H9 (cell line): ENCODE results near the gene CFAP61. TPM values are rescaled to one million over a fixed set of nuclear protein-coding genes. Genes with fewer than 3 reads are reported as not detected.

Source experiments
- DNase-seq: peaks from one replicate; pipeline ENCODE4 v3.0.0-alpha.2; 2017
- H2AFZ ChIP-seq: one replicate; pipeline ENCODE4 v1.6.1; 2013; ENCODE audit warnings: mild to moderate bottlenecking, low read length, control low read depth, moderate library complexity
- H2AK5ac ChIP-seq: 2 replicates; pipeline ENCODE4 v1.6.1; 2013; ENCODE audit warnings: low read length, control low read depth, mixed read lengths; ENCODE audit not compliant: insufficient read length
- H2BK120ac ChIP-seq: one replicate; pipeline ENCODE4 v1.6.1; 2013; ENCODE audit warnings: low read depth, mild to moderate bottlenecking, low read length, control low read depth, inconsistent platforms; ENCODE audit not compliant: poor library complexity, severe bottlenecking
- H2BK12ac ChIP-seq: 2 replicates; pipeline ENCODE4 v1.6.1; 2013; ENCODE audit warnings: low read length, control low read depth, mixed read lengths, low read depth; ENCODE audit not compliant: insufficient read length
- H2BK15ac ChIP-seq: 2 replicates; pipeline ENCODE4 v1.6.1; 2013; ENCODE audit warnings: low read depth, low read length, control low read depth
- H2BK20ac ChIP-seq: one replicate; pipeline ENCODE4 v1.6.1; 2013; ENCODE audit warnings: low read depth, mild to moderate bottlenecking, low read length, control low read depth, inconsistent platforms; ENCODE audit not compliant: poor library complexity, severe bottlenecking
- H2BK5ac ChIP-seq: 2 replicates; pipeline ENCODE4 v1.6.1; 2013; ENCODE audit warnings: low read length, control low read depth, mixed read lengths; ENCODE audit not compliant: insufficient read length
- H3K14ac ChIP-seq: 2 replicates; pipeline ENCODE4 v1.6.1; 2013; ENCODE audit warnings: low read length, control low read depth; ENCODE audit not compliant: insufficient read depth
- H3K18ac ChIP-seq: 2 replicates; pipeline ENCODE4 v1.6.1; 2013; ENCODE audit warnings: low read depth, mild to moderate bottlenecking, mixed read lengths, low read length, control low read depth; ENCODE audit not compliant: insufficient read length
- H3K23ac ChIP-seq: 2 replicates; pipeline ENCODE4 v1.6.1; 2013; ENCODE audit warnings: low read length, control low read depth, mixed read lengths, low read depth; ENCODE audit not compliant: insufficient read length
- H3K23me2 ChIP-seq: 2 replicates; pipeline ENCODE4 v1.6.1; 2013; ENCODE audit warnings: low read depth, mild to moderate bottlenecking, mixed read lengths, low read length, control low read depth; ENCODE audit not compliant: insufficient read length, poor library complexity, severe bottlenecking
- H3K27ac ChIP-seq: 2 replicates; pipeline ENCODE4 v1.5.1; 2013; ENCODE audit warnings: low read length, control low read depth, mixed read lengths, low read depth; ENCODE audit not compliant: insufficient read length
- H3K27me3 ChIP-seq: 2 replicates; pipeline ENCODE4 v1.6.1; 2013; ENCODE audit warnings: low read length, control low read depth, inconsistent platforms; ENCODE audit not compliant: insufficient read depth
- H3K4ac ChIP-seq: 2 replicates; pipeline ENCODE4 v1.6.1; 2013; ENCODE audit warnings: low read depth, mild to moderate bottlenecking, control low read depth, inconsistent platforms, low read length, moderate library complexity
- H3K4me1 ChIP-seq: 2 replicates; pipeline ENCODE4 v1.6.1; 2013; ENCODE audit warnings: low read length, control low read depth, inconsistent platforms; ENCODE audit not compliant: insufficient read depth
- H3K4me2 ChIP-seq: 2 replicates; pipeline ENCODE4 v1.6.1; 2013; ENCODE audit warnings: low read length, control low read depth, mixed read lengths; ENCODE audit not compliant: insufficient read length, insufficient read depth
- H3K56ac ChIP-seq: 2 replicates; pipeline ENCODE4 v1.6.1; 2013; ENCODE audit warnings: low read depth, mild to moderate bottlenecking, mixed read lengths, low read length, control low read depth; ENCODE audit not compliant: insufficient read length
- H3K79me1 ChIP-seq: 2 replicates; pipeline ENCODE4 v1.6.1; 2013; ENCODE audit warnings: low read depth, mild to moderate bottlenecking, moderate library complexity, low read length, control low read depth, inconsistent platforms; ENCODE audit not compliant: insufficient read depth, poor library complexity, severe bottlenecking
- H3K79me2 ChIP-seq: 2 replicates; pipeline ENCODE4 v1.6.1; 2013; ENCODE audit warnings: low read length, control low read depth, inconsistent platforms; ENCODE audit not compliant: insufficient read depth
- H3K9ac ChIP-seq: 2 replicates; pipeline ENCODE4 v1.6.1; 2013; ENCODE audit warnings: low read length, control low read depth, mixed read lengths; ENCODE audit not compliant: insufficient read length; ENCODE audit errors: extremely low read depth
- H3K9me3 ChIP-seq: one replicate; pipeline ENCODE4 v1.6.1; 2013; ENCODE audit warnings: low read depth, low read length, inconsistent platforms; ENCODE audit not compliant: control insufficient read depth
- H3T11ph ChIP-seq: one replicate; pipeline ENCODE4 v1.6.1; 2013; ENCODE audit warnings: mild to moderate bottlenecking, low read length, control low read depth, inconsistent platforms
- H4K20me1 ChIP-seq: one replicate; pipeline ENCODE4 v1.6.1; 2013; ENCODE audit not compliant: control insufficient read depth, insufficient read length, insufficient read depth
- H4K5ac ChIP-seq: 2 replicates; pipeline ENCODE4 v1.6.1; 2013; ENCODE audit warnings: low read depth, mild to moderate bottlenecking, mixed read lengths, low read length, control low read depth; ENCODE audit not compliant: insufficient read length
- H4K8ac ChIP-seq: replicated peaks from 2 replicates; pipeline ENCODE4 v1.6.1; 2013; ENCODE audit warnings: low read length, control low read depth, mixed read lengths, low read depth; ENCODE audit not compliant: insufficient read length
- H4K91ac ChIP-seq: 2 replicates; pipeline ENCODE4 v1.6.1; 2013; ENCODE audit warnings: low read depth, mild to moderate bottlenecking, moderate library complexity, mixed read lengths, low read length, control low read depth; ENCODE audit not compliant: insufficient read length
- H3K27ac Mint-ChIP-seq, 3 experiments: 2 replicates in 2 of 3; 3 replicates in 1 of 3; pipeline ENCODE4 v1.8.0; 2020 to 2021; ENCODE audit warnings: mixed read lengths in 3 of 3, mild to moderate bottlenecking in 1 of 3, moderate library complexity in 1 of 3
- H3K27me3 Mint-ChIP-seq: 2 replicates; pipeline ENCODE4 v1.8.0; 2021; ENCODE audit warnings: low read depth, mild to moderate bottlenecking, moderate library complexity, mixed read lengths
- H3K36me3 Mint-ChIP-seq, 3 experiments: 2 replicates in 2 of 3; 3 replicates in 1 of 3; pipeline ENCODE4 v1.8.0; 2020 to 2021; ENCODE audit warnings: low read depth in 3 of 3, mixed read lengths in 3 of 3; ENCODE audit not compliant: insufficient read depth in 1 of 3
- H3K4me1 Mint-ChIP-seq, 2 experiments: 2 replicates each; pipeline ENCODE4 v1.8.0; 2020; ENCODE audit warnings: mixed read lengths in 2 of 2
- H3K4me3 Mint-ChIP-seq, 2 experiments: 2 replicates in 1 of 2; 3 replicates in 1 of 2; pipeline ENCODE4 v1.8.0; 2020 to 2021; ENCODE audit warnings: mild to moderate bottlenecking in 2 of 2, mixed read lengths in 2 of 2, moderate library complexity in 1 of 2
- H3K9me3 Mint-ChIP-seq, 2 experiments: 2 replicates in 1 of 2; 3 replicates in 1 of 2; pipeline ENCODE4 v1.8.0; 2020; ENCODE audit warnings: mild to moderate bottlenecking in 2 of 2, mixed read lengths in 2 of 2, moderate library complexity in 1 of 2
- CTCF ChIP-seq: fragments of 200-600 bp; sonication (generic); conservative IDR thresholded peaks from 3 replicates; pipeline ENCODE4 v1.8.0; 2021; ENCODE audit warnings: antibody characterized with exemption, mild to moderate bottlenecking
- WGBS: extraction: QIAGEN DNeasy Blood & Tissue Kit; methylation state at CpG from one replicate; pipeline ENCODE4 v1.1.7; 2013; ENCODE audit warnings: missing lambda C conversion rate, low lambda C conversion rate, mixed read lengths; ENCODE audit not compliant: insufficient read length; ENCODE audit errors: extremely low coverage; 5-methylcytosine and 5-hydroxymethylcytosine counted together
- total RNA-seq: library from RNA; stranded (reverse); gene quantifications from 2 replicates; pipeline ENCODE4 v1.2.1, GENCODE V29; 2021

The CFAP61 gene
- total RNA-seq, 1 experiment from 2014 or later, result 0.44 TPM

- H2AK5ac ChIP-seq, result no peak overlapping the region
- Mint-ChIP-seq H3K36me3 (no peaks in the 10 kb centered on the region), H3K27ac (no peak overlapping the region), H3K4me3 (no peak overlapping the region), H3K4me1 (peaks cover 22 to 25% of the 10 kb centered on the region in 2 experiments), H3K27me3 (peaks cover 6% of the 10 kb centered on the region), H3K9me3 (no peaks in the 10 kb centered on the region)
- H4K20me1 ChIP-seq, result no peaks in the 10 kb centered on the region
- no peak overlapping the region for H4K5ac ChIP-seq
- H3K14ac ChIP-seq, result no peak overlapping the region
- H3K4ac ChIP-seq, result no peak overlapping the region
- H2BK15ac ChIP-seq, result peak overlapping the region; percentile 4; the same call in 1 of the 2 replicates
- no peaks in the 10 kb centered on the region; the same call in none of the 2 replicates for H3K27me3 ChIP-seq
- H3K79me2 ChIP-seq, result no peaks in the 10 kb centered on the region
- H4K8ac ChIP-seq, result no peak overlapping the region
- no peaks in the 10 kb centered on the region for H3K9me3 ChIP-seq
- no peak overlapping the region for H3K9ac ChIP-seq
- TF ChIP-seq CTCF, result no peak
- no CpG with 5 or more reads among the region's 5 CpGs for WGBS
- no peak overlapping the region for H3K23ac ChIP-seq
- H2BK5ac ChIP-seq, result no peak overlapping the region
- H2BK120ac ChIP-seq, result no peak overlapping the region
- H2AFZ ChIP-seq, result peak overlapping the region; percentile 86
- H4K91ac ChIP-seq, result no peak overlapping the region
- no peak overlapping the region for H3T11ph ChIP-seq
- no peak overlapping the region for H3K27ac ChIP-seq
- H3K79me1 ChIP-seq, result no peaks in the 10 kb centered on the region
- H3K56ac ChIP-seq, result no peak overlapping the region
- H3K4me1 ChIP-seq, result peaks cover 5% of the 10 kb centered on the region; the same call in 1 of the 2 replicates
- H3K18ac ChIP-seq, result no peak overlapping the region
- H2BK20ac ChIP-seq, result no peak overlapping the region
- peak overlapping the region; percentile 64 for H2BK12ac ChIP-seq
- peak overlapping the region; percentile 19 for H3K4me2 ChIP-seq
- H3K23me2 ChIP-seq, result no peaks in the 10 kb centered on the region
- DNase-seq, result no peak
These were observed 26.9 kb downstream of the CFAP61 start for GRCh38 chr20:20079102-20079784.
